H1 (cell line): Measurements from ENCODE around the gene PXN. TPM values are rescaled to one million over a fixed set of nuclear protein-coding genes. Genes with fewer than 3 reads are reported as not detected.

Experiments used
- CTCF ChIA-PET: fragments of 300-600 bp; sonication (Branson Sonifier 250); formaldehyde crosslinking; loops from one replicate; lab custom pipeline; 2021; ENCODE audit not compliant: partially characterized antibody; lab: Charles Lee
- POLR2A ChIA-PET: fragments of 300-600 bp; sonication (Branson Sonifier 250); formaldehyde crosslinking; loops from one replicate; lab custom pipeline; 2021; ENCODE audit warnings: inconsistent platforms; ENCODE audit not compliant: partially characterized antibody; lab: Charles Lee
- DNase-seq, 2 experiments: peaks; one replicate each; pipeline versions ENCODE4 v3.0.0 to v3.0.0-alpha.2; 2010 to 2022; ENCODE audit warnings: low spot score in 2 of 2, low read depth in 1 of 2, mixed read lengths in 1 of 2
- FAIRE-seq: peaks from 2 replicates; lab custom pipeline; 2011; peaks lifted over from hg19 to GRCh38; lab: Jason Lieb, UNC
- H2AFZ ChIP-seq: 2 replicates; pipeline ENCODE4 v1.8.1; 2012; ENCODE audit warnings: low read length, inconsistent platforms
- H2AK5ac ChIP-seq: 2 replicates; pipeline ENCODE4 v1.6.1; 2013; ENCODE audit warnings: low read depth, low read length
- H2BK120ac ChIP-seq: replicated peaks from 2 replicates; pipeline ENCODE3; 2013; ENCODE audit warnings: low read depth, low read length, inconsistent platforms
- H2BK12ac ChIP-seq: 2 replicates; pipeline ENCODE4 v1.6.1; 2013; ENCODE audit warnings: low read depth, low read length
- H2BK15ac ChIP-seq: 2 replicates; pipeline ENCODE4 v1.6.1; 2013; ENCODE audit warnings: low read length
- H2BK20ac ChIP-seq: 2 replicates; pipeline ENCODE4 v1.6.1; 2013; ENCODE audit warnings: low read length
- H2BK5ac ChIP-seq: 2 replicates; pipeline ENCODE4 v1.6.1; 2013; ENCODE audit warnings: low read depth, low read length
- H3K14ac ChIP-seq: 2 replicates; pipeline ENCODE4 v1.6.1; 2013; ENCODE audit warnings: inconsistent platforms; ENCODE audit not compliant: insufficient read length
- H3K18ac ChIP-seq: 2 replicates; pipeline ENCODE4 v1.6.1; 2013; ENCODE audit warnings: low read length; ENCODE audit errors: extremely low read depth
- H3K23ac ChIP-seq: 2 replicates; pipeline ENCODE4 v1.6.1; 2013; ENCODE audit warnings: inconsistent platforms; ENCODE audit not compliant: insufficient read length
- H3K23me2 ChIP-seq: 2 replicates; pipeline ENCODE4 v1.6.1; 2013; ENCODE audit warnings: low read depth, low read length
- H3K27ac ChIP-seq: 2 replicates; pipeline ENCODE4 v1.6.1; 2011; ENCODE audit warnings: low read depth, low read length, inconsistent platforms
- H3K27me3 ChIP-seq, 4 experiments: replicated peaks in 1 of 4; 1 replicate in 1 of 4; 2 replicates in 3 of 4; pipeline versions ENCODE4 v1.6.1 to v1.8.1; 2011 to 2013; ENCODE audit warnings: low read length in 3 of 4, mild to moderate bottlenecking in 3 of 4, inconsistent platforms in 2 of 4, mixed read lengths in 2 of 4, moderate library complexity in 1 of 4; ENCODE audit not compliant: control insufficient read depth in 3 of 4, insufficient read depth in 3 of 4; ENCODE audit errors: extremely low read depth in 1 of 4
- H3K36me3 ChIP-seq, 4 experiments: 2 replicates each; pipeline versions ENCODE4 v1.6.1 to v1.8.1; 2011 to 2013; ENCODE audit warnings: mild to moderate bottlenecking in 4 of 4, low read length in 3 of 4, moderate library complexity in 2 of 4, control low read depth in 1 of 4, inconsistent platforms in 1 of 4; ENCODE audit not compliant: insufficient read depth in 4 of 4, control insufficient read depth in 2 of 4
- H3K4ac ChIP-seq: replicated peaks from 2 replicates; pipeline ENCODE3; 2013; ENCODE audit warnings: low read length, low read depth, mixed read lengths, inconsistent platforms; ENCODE audit not compliant: insufficient read length
- H3K4me1 ChIP-seq, 4 experiments: replicated peaks in 1 of 4; 1 replicate in 1 of 4; 2 replicates in 3 of 4; pipeline versions ENCODE4 v1.6.1 to v1.8.1; 2011 to 2013; ENCODE audit warnings: low read length in 3 of 4, inconsistent platforms in 2 of 4, mixed read lengths in 1 of 4; ENCODE audit not compliant: insufficient read depth in 4 of 4, control insufficient read depth in 3 of 4
- H3K4me2 ChIP-seq, 2 experiments: 2 replicates each; pipeline versions ENCODE4 v1.6.1 to v1.8.1; 2011 to 2013; ENCODE audit warnings: low read depth in 2 of 2, low read length in 2 of 2, control low read depth in 1 of 2, inconsistent platforms in 1 of 2, mild to moderate bottlenecking in 1 of 2; ENCODE audit not compliant: insufficient read depth in 1 of 2
- H3K4me3 ChIP-seq, 4 experiments: fragments of 200-600, 300-600 bp in 1 of 4; sonication (generic), shearing (Covaris generic), sonication (Bioruptor Twin) in 1 of 4; 2 replicates each; pipeline versions ENCODE4 v1.5.1 to v1.8.1; 2011 to 2016; ENCODE audit warnings: low read length in 4 of 4, low read depth in 3 of 4, control low read depth in 2 of 4, inconsistent platforms in 2 of 4, mild to moderate bottlenecking in 2 of 4, mixed read lengths in 1 of 4, moderate library complexity in 1 of 4; ENCODE audit not compliant: insufficient read depth in 2 of 4; ENCODE audit errors: extremely low read depth in 1 of 4
- H3K56ac ChIP-seq: replicated peaks from 2 replicates; pipeline ENCODE3; 2013; ENCODE audit warnings: low read depth, mild to moderate bottlenecking, mixed read lengths, low read length, inconsistent platforms; ENCODE audit not compliant: insufficient read length
- H3K79me1 ChIP-seq: 2 replicates; pipeline ENCODE4 v1.6.1; 2013; ENCODE audit warnings: low read depth, low read length, control low read depth
- H3K79me2 ChIP-seq, 2 experiments: 2 replicates each; pipeline versions ENCODE4 v1.6.1 to v1.8.1; 2012 to 2013; ENCODE audit warnings: low read length in 2 of 2, mild to moderate bottlenecking in 2 of 2, inconsistent platforms in 1 of 2; ENCODE audit not compliant: insufficient read depth in 2 of 2, control insufficient read depth in 1 of 2
- H3K9ac ChIP-seq, 4 experiments: replicated peaks in 1 of 4; 1 replicate in 1 of 4; 2 replicates in 3 of 4; pipeline versions ENCODE4 v1.6.1 to v1.8.1; 2011 to 2013; ENCODE audit warnings: low read depth in 3 of 4, low read length in 3 of 4, control low read depth in 2 of 4, mild to moderate bottlenecking in 2 of 4, moderate library complexity in 2 of 4, inconsistent platforms in 1 of 4; ENCODE audit errors: extremely low read depth in 1 of 4
- H3K9me3 ChIP-seq, 2 experiments: 2 replicates each; pipeline versions ENCODE4 v1.6.1 to v1.8.1; 2012 to 2013; ENCODE audit warnings: mild to moderate bottlenecking in 2 of 2, moderate library complexity in 2 of 2, control low read depth in 1 of 2, inconsistent platforms in 1 of 2, low read depth in 1 of 2, low read length in 1 of 2, mixed read lengths in 1 of 2; ENCODE audit not compliant: insufficient read depth in 2 of 2
- H4K20me1 ChIP-seq, 2 experiments: replicated peaks in 1 of 2; 2 replicates each; pipeline versions ENCODE3 to v1.8.1; 2011 to 2013; ENCODE audit warnings: inconsistent platforms in 2 of 2, low read length in 2 of 2, mild to moderate bottlenecking in 1 of 2; ENCODE audit not compliant: insufficient read depth in 2 of 2, control insufficient read depth in 1 of 2
- H4K5ac ChIP-seq: 2 replicates; pipeline ENCODE4 v1.6.1; 2013; ENCODE audit warnings: low read length, low read depth, mixed read lengths, inconsistent platforms; ENCODE audit not compliant: insufficient read length
- H4K8ac ChIP-seq: 2 replicates; pipeline ENCODE4 v1.8.0; 2013; ENCODE audit warnings: mild to moderate bottlenecking, moderate library complexity, low read length, inconsistent platforms; ENCODE audit not compliant: insufficient read depth; ENCODE audit errors: extremely low read depth
- H4K91ac ChIP-seq: replicated peaks from 2 replicates; pipeline ENCODE3; 2013; ENCODE audit warnings: low read length, mixed read lengths, inconsistent platforms; ENCODE audit not compliant: insufficient read length
- BCL11A ChIP-seq, 2 experiments: IDR thresholded peaks; one replicate each; pipeline ENCODE4 v1.6.1; 2011; ENCODE audit warnings: low read depth in 2 of 2, low read length in 2 of 2, mild to moderate bottlenecking in 2 of 2
- CTCF ChIP-seq, 3 experiments: IDR thresholded peaks; 1 replicate in 2 of 3; 2 replicates in 1 of 3; pipeline versions ENCODE4 v1.5.1 to v1.6.1; 2011; ENCODE audit warnings: low read length in 3 of 3, mild to moderate bottlenecking in 3 of 3, inconsistent platforms in 2 of 3, low read depth in 1 of 3, moderate library complexity in 1 of 3; ENCODE audit not compliant: insufficient read depth in 1 of 3; ENCODE audit errors: control extremely low read depth in 1 of 3
- HDAC2 ChIP-seq, 2 experiments: fragments of 300-600 bp in 1 of 2; sonication (generic) in 1 of 2; IDR thresholded peaks; 2 replicates each; pipeline ENCODE4 v1.6.1; 2011 to 2012; ENCODE audit warnings: low read depth in 2 of 2, low read length in 2 of 2, mild to moderate bottlenecking in 2 of 2, moderate library complexity in 2 of 2, borderline replicate concordance in 1 of 2, inconsistent platforms in 1 of 2
- RAD21 ChIP-seq, 2 experiments: IDR thresholded peaks in 1 of 2; conservative IDR thresholded peaks in 1 of 2; 2 replicates each; pipeline ENCODE4 v1.6.1; 2011; ENCODE audit warnings: low read depth in 2 of 2, low read length in 2 of 2, improper control_type of control experiment in 1 of 2, inconsistent platforms in 1 of 2, mild to moderate bottlenecking in 1 of 2, moderate library complexity in 1 of 2
- TAF1 ChIP-seq: IDR thresholded peaks from 2 replicates; pipeline ENCODE4 v1.6.1; 2011; ENCODE audit warnings: mild to moderate bottlenecking, low read depth, low read length
- WGBS, 2 experiments: shearing (Covaris generic) in 1 of 2; methylation state at CpG; one replicate each; pipeline versions ENCODE4 v1.1.6 to v1.1.7; 2013 to 2015; ENCODE audit warnings: low lambda C conversion rate in 2 of 2, mixed read lengths in 2 of 2, inconsistent platforms in 1 of 2, low coverage in 1 of 2, missing lambda C conversion rate in 1 of 2; ENCODE audit not compliant: insufficient replicate concordance in 2 of 2, insufficient coverage in 1 of 2, insufficient read length in 1 of 2; ENCODE audit errors: extremely low coverage in 1 of 2, missing lambda C conversion rate in 1 of 2; 5-methylcytosine and 5-hydroxymethylcytosine counted together
- polyA plus RNA-seq, 7 experiments: library from polyadenylated mRNA; depleted of rRNA in 3 of 7; stranded (reverse) in 5 of 7; unstranded in 2 of 7; fragments of >200 nt in 5 of 7; fragments of 200-250 nt in 2 of 7; gene quantifications; 1 replicate in 5 of 7; 2 replicates in 1 of 7; 4 replicates in 1 of 7; pipeline versions ENCODE4 v1.2.1 to v1.2.3, GENCODE V29; 2011 to 2013; ENCODE audit warnings: missing spikeins in 2 of 7, mixed read lengths in 2 of 7
- total RNA-seq: library from RNA; stranded (reverse); fragmentation: NEBNext Ultra II Directional; extraction: Animal tissue kit (Norgen Biotek cat#: 25700); gene quantifications from 2 replicates; pipeline ENCODE4 v1.2.1, GENCODE V29; 2021

The PXN gene
- total and polyA plus RNA-seq, 2 of the 8 experiments (the other 6 are each of a cell fraction or from before 2014, with no cell fraction given), result 51.0 to 105 TPM

DNA sequence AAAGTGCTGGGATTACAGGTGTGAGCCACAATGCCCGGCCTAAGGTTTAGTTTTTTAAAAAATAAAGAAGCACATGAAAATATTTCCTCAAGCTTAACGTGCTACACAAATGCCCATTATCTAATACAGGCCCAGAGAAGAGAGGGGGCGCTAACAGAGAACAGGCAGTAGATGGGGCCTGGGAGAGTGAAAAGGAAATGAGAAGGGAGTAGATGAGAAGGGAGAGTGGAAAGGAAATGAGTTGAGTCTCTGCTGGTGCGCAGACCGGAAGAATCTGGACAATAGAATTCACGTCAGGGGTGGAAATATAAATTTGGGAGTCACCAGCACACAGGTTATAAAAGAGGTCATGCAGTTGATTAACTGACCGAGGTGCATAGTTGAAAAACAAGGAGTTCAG lies 10.7 kb downstream of the PXN start:
- Histone ChIP-seq H3K56ac (no peak overlapping the region), H3K9ac (no peak overlapping the region)
- WGBS, 2 experiments, result 76% methylated on average over 7 of the region's 7 CpGs; no CpG with 5 or more reads in 1 of the 2 experiments

More for the DNA sequence above, 10.7 kb downstream of the PXN start:
- Histone ChIP-seq H3K9me3 (no peaks in the 10 kb centered on the region), H4K20me1 (peaks cover 5 to 12% of the 10 kb centered on the region in 2 experiments), H3K79me2 (peaks cover 0 to 70% of the 10 kb centered on the region in 2 experiments; a peak in 2 of 4 replicates), H3K4me1 (peaks cover 4 to 21% (median 8%) of the 10 kb centered on the region in 4 experiments), H3K23ac (no peak overlapping the region), H3K27me3 (no peaks in the 10 kb centered on the region), H3K27ac (no peak overlapping the region), H4K91ac (no peak overlapping the region), H3K14ac (no peak overlapping the region), H3K4me3 (no peak overlapping the region), H3K18ac (no peak overlapping the region), H2AK5ac (no peak overlapping the region), H3K23me2 (no peaks in the 10 kb centered on the region), H4K8ac (no peak overlapping the region), H2BK120ac (no peak overlapping the region), H4K5ac (no peak overlapping the region), H2BK5ac (no peak overlapping the region), H3K79me1 (peaks cover 11% of the 10 kb centered on the region), H2BK12ac (no peak overlapping the region), H3K4me2 (no peak overlapping the region), H3K36me3 (no peaks in the 10 kb centered on the region), H3K4ac (no peak overlapping the region), H2AFZ (no peak overlapping the region), H2BK15ac (no peak overlapping the region), H2BK20ac (no peak overlapping the region)
- DNase-seq (no peak), FAIRE-seq (no peak)
- ChIA-PET POLR2A (interaction anchor here (0.6 to 88.3 kb wide), 3 partner anchors 13 to 238 kb away, joined by 4 to 4270 read pairs (median 4270); partner anchors contain the start of genes GCN1, PXN, RNU4-1 and RNU4-2), CTCF (interaction anchor here (0.6 to 34.8 kb wide), 10 partner anchors 1 to 190 kb away, joined by 3 to 930 read pairs (median 4); partner anchors contain the start of gene PXN)
- peak in 1 of 2 experiments; percentile 27; a peak in 1 of 4 replicates for TF ChIP-seq RAD21 (IDR thresholded peaks at IDR 0.05 in 1 of 2, conservative IDR thresholded peaks at IDR 0.05 in 1 of 2; ENCODE audit: low read depth in 2 of 2, low read length in 2 of 2)
- no peak for TF ChIP-seq TAF1
- peak in 2 of 3 experiments; percentile 34 to 44; a peak in 3 of 4 replicates for TF ChIP-seq CTCF (IDR thresholded peaks at IDR 0.05; ENCODE audit: control extremely low read depth in 1 of 3, insufficient read depth in 1 of 3, low read depth in 1 of 3, low read length in 3 of 3)
- no peak for TF ChIP-seq BCL11A (IDR thresholded peaks at IDR 0.05; ENCODE audit: low read depth in 2 of 2, low read length in 2 of 2)
- no peak for TF ChIP-seq HDAC2 (IDR thresholded peaks at IDR 0.05; ENCODE audit: borderline replicate concordance in 1 of 2, low read depth in 2 of 2, low read length in 2 of 2)
